Jurkat, Clone E6-1 (cell line): ENCODE data around the gene TSPO2. TPM values are rescaled to one million over a fixed set of nuclear protein-coding genes. Genes with fewer than 3 reads are reported as not detected.
"Not testable (repeated sequence)": the region's sequence is repeated elsewhere in the genome, so short reads cannot be mapped to it uniquely, and the experiment has no call there.

ENCODE experiments used
- DNase-seq: peaks from one replicate; pipeline ENCODE4 v3.0.0-alpha.2; 2011; ENCODE audit warnings: low read depth, low spot score
- H3K4me3 ChIP-seq: 2 replicates; pipeline ENCODE4 v1.5.1; 2011; ENCODE audit warnings: mild to moderate bottlenecking, low read length, control low read depth, moderate library complexity
- polyA plus RNA-seq: library from polyadenylated mRNA; unstranded; fragments of >200 nt; gene quantifications from one replicate; pipeline ENCODE4 v1.2.1, GENCODE V29; 2012; ENCODE audit warnings: missing spikeins; ENCODE audit not compliant: insufficient read length, insufficient read depth

TSPO2 gene
- polyA plus RNA-seq: not detected

DNA sequence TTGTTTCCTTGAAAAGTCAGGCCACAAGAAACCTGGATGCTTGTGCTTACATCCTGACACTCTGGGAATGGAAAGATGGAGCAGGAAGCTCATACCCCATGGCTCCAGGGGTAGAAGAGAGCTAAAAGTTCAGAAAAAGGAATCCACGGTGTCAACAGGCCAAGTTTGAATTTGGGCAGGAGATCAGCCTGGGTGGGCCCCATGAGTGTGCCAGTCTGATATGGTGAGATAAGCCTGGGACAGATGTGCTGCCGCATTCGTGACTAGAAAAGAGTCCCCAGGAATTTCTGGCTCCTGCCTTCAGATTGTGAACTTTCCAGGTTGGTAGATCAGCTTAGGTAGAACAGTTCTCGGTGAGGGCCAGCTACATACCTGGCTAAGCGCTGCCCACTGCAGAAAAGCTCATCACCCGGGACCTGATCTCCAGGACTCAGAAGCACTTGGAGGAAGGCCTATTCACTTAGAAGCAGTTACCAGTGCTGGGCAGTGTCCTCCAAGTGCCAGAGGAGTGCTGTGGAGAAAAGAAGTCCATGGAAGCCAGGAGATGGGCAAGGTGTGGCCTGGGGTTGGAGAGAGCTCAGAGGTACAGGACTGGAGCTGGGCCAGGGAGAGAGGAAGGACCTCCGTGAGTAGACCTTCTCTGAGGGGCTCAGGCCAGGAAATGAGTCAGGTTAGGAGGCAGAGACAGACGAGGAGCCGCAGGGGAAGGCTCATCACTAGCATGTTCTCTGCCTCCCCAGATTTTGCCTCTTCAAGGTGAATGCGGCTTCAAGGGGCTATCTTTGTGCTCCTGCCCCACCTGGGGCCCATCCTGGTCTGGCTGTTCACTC lies at the start of gene TSPO2:
TSS of gene TSPO2 (plus strand) at position 242 of the 830 bp plus-strand sequence. CDS start at position 761, 519 bp downstream.
- H3K4me3 ChIP-seq: no peak within 1 kb of the TSS
- no peak for DNase-seq

GRCh38 chr6:40992746-40993145 lies 49.5 kb upstream of the TSPO2 start:
- DNase-seq: no peak

GRCh38 chr6:40996591-40997233 lies 45.6 kb upstream of the TSPO2 start:
- no peak for DNase-seq
- H3K4me3 ChIP-seq: no peak overlapping the region

More at GRCh38 chr6:40992746-40993145, 49.5 kb upstream of the TSPO2 start:
- no peak overlapping the region for H3K4me3 ChIP-seq

DNA sequence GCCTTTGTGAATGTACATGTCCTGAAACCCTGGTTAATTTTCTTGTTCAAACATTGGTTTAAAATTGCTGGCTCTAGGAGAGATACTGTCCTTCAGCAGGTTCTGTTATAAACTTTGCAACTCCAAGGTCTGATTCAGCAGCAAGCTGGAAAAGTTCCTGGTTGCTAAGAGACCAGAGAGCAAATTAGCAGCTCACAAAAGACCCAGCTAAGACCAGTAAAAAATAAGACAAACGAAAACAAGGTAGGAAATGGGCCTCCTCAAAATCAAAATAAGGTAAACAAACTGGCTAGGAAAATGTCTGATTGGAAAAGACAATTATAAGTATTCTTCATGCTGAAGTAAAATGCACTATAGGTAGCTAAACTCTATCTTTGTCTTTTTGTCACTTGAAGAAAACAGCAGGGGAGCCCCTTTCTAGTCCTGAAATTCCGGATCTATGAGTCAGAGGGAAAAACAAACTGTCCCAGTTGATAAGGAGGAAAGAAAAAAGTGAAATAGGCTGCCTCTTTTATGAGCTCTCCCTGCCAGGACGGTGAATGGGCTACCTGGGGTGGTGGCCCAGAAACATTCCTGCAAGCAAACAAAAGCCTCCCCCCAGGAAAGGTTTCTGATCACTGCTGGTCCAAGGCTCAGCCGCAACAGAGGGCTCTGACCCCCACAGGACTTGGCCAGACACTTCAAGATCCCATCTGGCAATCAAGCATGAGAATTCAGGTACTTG lies 44.9 kb upstream of the TSPO2 start:
- no peak for DNase-seq
- H3K4me3 ChIP-seq: no peak overlapping the region

DNA sequence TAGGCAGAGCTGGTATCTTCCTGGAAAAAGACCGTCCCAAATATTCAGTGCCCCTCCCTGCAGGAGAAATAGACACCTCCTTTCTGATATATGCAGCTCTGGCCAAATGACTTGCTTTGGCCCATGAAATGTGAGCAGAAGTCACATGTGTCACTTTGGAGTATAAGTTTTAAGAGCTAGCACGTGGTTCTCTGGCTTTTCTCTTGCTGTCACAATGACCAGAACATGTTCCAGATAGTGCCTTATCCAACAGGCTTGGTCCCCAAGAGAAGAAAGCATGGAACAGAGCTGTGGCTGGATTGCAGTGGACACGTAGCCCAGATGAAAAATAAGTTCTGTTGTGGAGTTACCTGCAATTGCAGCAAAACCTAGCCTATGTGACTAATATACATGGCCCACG lies 43.6 kb upstream of the TSPO2 start:
- DNase-seq: no peak
- no peak overlapping the region for H3K4me3 ChIP-seq

GRCh38 chr6:40999569-40999968 lies 42.7 kb upstream of the TSPO2 start:
- H3K4me3 ChIP-seq: no peak overlapping the region
- peak; percentile 21 for DNase-seq

DNA sequence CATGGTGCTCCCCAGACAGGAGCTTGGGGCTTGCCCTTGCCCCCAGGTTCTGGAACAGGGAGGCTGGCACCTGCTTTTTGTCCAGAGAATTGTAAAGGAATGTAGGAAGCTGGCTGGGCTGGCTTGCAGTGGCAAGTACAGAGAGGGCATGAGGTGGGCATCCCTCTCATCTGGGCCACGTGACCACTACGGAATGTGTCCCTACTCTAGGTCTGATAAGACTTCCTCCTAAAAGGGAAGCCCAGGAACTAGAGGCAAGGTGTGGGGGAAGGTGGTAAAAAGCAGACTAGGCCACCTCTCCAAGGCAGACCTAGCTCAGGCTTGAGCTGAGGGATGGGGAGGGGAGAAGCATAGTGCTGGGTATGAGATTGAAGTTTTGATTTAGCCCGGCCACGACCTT lies 42.0 kb upstream of the TSPO2 start:
- no peak for DNase-seq
- no peak overlapping the region for H3K4me3 ChIP-seq

DNA sequence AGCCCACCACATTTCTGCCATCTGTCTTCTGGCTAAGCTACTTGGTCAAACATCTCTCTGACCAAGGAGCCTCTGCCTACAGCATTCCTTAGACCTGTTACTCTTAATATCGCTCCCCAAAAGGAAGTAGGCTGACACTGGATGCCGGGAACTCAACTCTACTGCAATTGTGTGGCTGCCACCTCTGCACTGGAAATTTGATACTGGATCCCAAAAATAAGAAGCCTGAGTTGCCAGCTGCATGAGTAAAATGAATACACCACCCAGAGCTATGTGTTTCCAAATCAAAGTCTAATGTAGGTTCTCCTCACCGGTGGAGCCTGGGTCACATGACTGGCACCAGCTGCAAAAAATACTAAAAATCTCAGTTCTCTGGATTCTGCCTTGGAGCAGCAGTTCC lies 40.1 kb upstream of the TSPO2 start:
- no peak for DNase-seq
- H3K4me3 ChIP-seq: no peak overlapping the region

- peak; percentile 59 for DNase-seq
- not testable (repeated sequence) for H3K4me3 ChIP-seq
Observed at GRCh38 chr6:41006217-41006616, 36.0 kb upstream of the TSPO2 start.

GRCh38 chr6:41006980-41007379 lies 35.3 kb upstream of the TSPO2 start:
- not testable (repeated sequence) for H3K4me3 ChIP-seq, DNase-seq

- DNase-seq: no peak
- no peak overlapping the region for H3K4me3 ChIP-seq
Observed at GRCh38 chr6:41008011-41008410, 34.3 kb upstream of the TSPO2 start.

DNA sequence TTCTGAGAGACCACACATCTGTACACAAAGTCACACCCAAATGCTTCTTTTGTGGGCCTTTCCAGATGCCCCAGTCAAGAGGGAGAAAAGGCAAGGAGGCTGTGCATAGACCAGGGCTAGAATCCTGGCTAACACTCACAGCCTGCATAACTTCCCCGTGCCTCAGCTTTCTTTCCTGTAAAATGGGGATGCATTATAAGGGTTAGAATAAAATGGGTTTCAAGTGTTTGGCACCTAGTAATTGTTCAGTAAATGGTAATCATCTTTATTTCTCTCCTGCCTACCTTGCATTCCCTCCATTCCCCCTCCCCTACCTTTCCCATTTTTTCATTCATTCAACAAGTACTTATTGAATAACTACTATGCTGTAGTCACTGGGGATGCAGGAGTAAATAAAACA lies 32.6 kb upstream of the TSPO2 start:
- no peak for DNase-seq
- H3K4me3 ChIP-seq: no peak overlapping the region

- no peak overlapping the region for H3K4me3 ChIP-seq
- DNase-seq: no peak
Observed at GRCh38 chr6:41011673-41012072, 30.6 kb upstream of the TSPO2 start.

GRCh38 chr6:41013466-41014153 lies 28.7 kb upstream of the TSPO2 start:
- no peak overlapping the region for H3K4me3 ChIP-seq
- DNase-seq: no peak

GRCh38 chr6:41014780-41015179 lies 27.5 kb upstream of the TSPO2 start:
- no peak overlapping the region for H3K4me3 ChIP-seq
- no peak for DNase-seq

DNA sequence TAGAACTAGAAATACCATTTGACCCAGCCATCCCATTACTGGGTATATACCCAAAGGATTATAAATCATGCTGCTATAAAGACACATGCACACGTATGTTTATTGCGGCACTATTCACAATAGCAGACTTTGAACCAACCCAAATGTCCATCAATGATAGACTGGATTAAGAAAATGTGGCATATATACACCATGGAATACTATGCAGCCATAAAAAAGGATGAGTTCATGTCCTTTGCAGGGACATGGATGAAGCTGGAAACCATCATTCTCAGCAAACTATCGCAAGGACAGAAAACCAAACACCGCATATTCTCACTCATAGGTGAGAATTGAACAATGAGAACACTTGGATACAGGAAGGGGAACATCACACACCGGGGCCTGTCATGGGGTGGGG lies 26.4 kb upstream of the TSPO2 start:
- H3K4me3 ChIP-seq, DNase-seq: not testable (repeated sequence)

- no peak overlapping the region for H3K4me3 ChIP-seq
- no peak for DNase-seq
Observed at GRCh38 chr6:41017663-41018062, 24.6 kb upstream of the TSPO2 start.

- no peak for DNase-seq
- H3K4me3 ChIP-seq: no peak overlapping the region
Observed at GRCh38 chr6:41021832-41022231, 20.4 kb upstream of the TSPO2 start.

GRCh38 chr6:41022294-41022693 lies 20.0 kb upstream of the TSPO2 start:
- H3K4me3 ChIP-seq: no peak overlapping the region

More at GRCh38 chr6:41022294-41022693, 20.0 kb upstream of the TSPO2 start:
- DNase-seq: no peak
